ENCODE data around the gene DIDO1. TPM values are rescaled to one million over a fixed set of nuclear protein-coding genes. Genes with fewer than 3 reads are reported as not detected.

The DIDO1 gene
- total and polyA plus RNA-seq, 2 of the 13 experiments (the other 11 are each of a cell fraction or from before 2014, with no cell fraction given) = 75.0 to 75.1 TPM

DNA sequence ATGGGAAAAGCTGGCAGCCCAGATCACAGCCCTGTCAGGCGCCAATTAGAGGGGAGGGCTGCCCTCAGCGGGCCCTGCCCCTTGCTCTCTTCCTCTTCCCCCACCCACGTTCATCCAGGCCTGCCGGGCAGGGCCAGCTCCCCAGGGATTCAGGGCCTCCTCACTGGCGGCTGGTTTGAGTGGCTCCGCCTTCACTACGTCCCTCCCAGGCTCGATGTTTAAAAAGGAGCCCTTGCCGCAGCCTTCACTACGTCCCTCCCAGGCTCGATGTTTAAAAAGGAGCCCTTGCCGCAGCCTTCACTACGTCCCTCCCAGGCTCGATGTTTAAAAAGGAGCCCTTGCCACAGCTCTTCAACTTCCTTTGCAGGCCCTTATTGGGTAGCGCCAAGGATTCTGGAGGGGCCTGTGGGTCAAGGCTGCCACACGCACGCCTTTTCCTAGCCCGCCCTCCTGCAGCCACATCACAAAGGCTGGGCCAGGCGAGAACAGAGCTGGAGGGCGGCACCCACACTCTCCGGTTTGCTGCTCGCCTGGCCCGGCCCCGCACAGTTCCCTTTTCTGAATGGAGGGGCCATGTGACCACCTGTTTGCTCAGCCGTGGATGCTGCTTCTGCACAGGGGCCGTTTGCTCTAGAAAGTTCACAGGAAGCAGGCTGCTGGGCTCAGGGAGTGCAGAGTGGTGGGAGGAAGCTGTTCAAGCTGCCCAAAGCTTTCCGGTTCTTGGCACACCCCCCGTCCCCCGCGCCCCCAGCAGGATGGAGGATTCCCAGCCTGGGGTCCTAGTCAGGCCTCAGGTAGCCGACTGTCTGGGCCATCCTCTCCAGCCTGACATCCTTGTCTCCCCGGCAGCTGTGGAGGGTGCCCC lies 27.8 kb upstream of the DIDO1 start (continued):
- TF ChIP-seq TEAD2 (CRISPR knock-in tag; IDR thresholded peaks at IDR 0.05) = peak; percentile 73; the same call in 1 of the 2 replicates
- no peak for TF ChIP-seq CREB1 (IDR thresholded peaks at IDR 0.05)
- TF ChIP-seq CREB1 (CRISPR knock-in tag; IDR thresholded peaks at IDR 0.05) = no peak; the same call in 1 of the 2 replicates
- TF ChIP-seq NFE2 (CRISPR knock-in tag; IDR thresholded peaks at IDR 0.05) = no peak
- 0 out of 2 replicates have a peak, but pooled peaks have one; percentile 34 for TF ChIP-seq ZZZ3 (CRISPR knock-in tag; IDR thresholded peaks at IDR 0.05; ENCODE audit: borderline replicate concordance)
- TF ChIP-seq, protein P1, sequence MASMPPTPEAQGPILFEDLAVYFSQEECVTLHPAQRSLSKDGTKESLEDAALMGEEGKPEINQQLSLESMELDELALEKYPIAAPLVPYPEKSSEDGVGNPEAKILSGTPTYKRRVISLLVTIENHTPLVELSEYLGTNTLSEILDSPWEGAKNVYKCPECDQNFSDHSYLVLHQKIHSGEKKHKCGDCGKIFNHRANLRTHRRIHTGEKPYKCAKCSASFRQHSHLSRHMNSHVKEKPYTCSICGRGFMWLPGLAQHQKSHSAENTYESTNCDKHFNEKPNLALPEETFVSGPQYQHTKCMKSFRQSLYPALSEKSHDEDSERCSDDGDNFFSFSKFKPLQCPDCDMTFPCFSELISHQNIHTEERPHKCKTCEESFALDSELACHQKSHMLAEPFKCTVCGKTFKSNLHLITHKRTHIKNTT (CRISPR knock-in tag; IDR thresholded peaks at IDR 0.05) = no peak
- TF ChIP-seq EP300 (IDR thresholded peaks at IDR 0.05; ENCODE audit: low read depth in 2 of 2, low read length in 2 of 2) = peak in 1 of 2 experiments; percentile 67; a peak in 2 of 4 replicates
- peak; percentile 45; the same call in 1 of the 2 replicates for TF ChIP-seq EP300 (CRISPR knock-in tag; IDR thresholded peaks at IDR 0.05; ENCODE audit: borderline replicate concordance)
- peak; percentile 93 for TF ChIP-seq ZNF367 (CRISPR knock-in tag; IDR thresholded peaks at IDR 0.05; ENCODE audit: borderline replicate concordance)
- TF ChIP-seq, protein P2, sequence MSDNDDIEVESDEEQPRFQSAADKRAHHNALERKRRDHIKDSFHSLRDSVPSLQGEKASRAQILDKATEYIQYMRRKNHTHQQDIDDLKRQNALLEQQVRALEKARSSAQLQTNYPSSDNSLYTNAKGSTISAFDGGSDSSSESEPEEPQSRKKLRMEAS (IDR thresholded peaks at IDR 0.05) = peak; percentile 97
- peak; percentile 93 for TF ChIP-seq ZBTB7B (CRISPR knock-in tag; IDR thresholded peaks at IDR 0.05)
- TF ChIP-seq, protein P3, sequence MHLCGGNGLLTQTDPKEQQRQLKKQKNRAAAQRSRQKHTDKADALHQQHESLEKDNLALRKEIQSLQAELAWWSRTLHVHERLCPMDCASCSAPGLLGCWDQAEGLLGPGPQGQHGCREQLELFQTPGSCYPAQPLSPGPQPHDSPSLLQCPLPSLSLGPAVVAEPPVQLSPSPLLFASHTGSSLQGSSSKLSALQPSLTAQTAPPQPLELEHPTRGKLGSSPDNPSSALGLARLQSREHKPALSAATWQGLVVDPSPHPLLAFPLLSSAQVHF (CRISPR knock-in tag; IDR thresholded peaks at IDR 0.05) = peak; percentile 84
- TF ChIP-seq U2AF2 (IDR thresholded peaks at IDR 0.05; ENCODE audit: low read depth, low read length) = 0 out of 2 replicates have a peak, but pooled peaks have one; percentile 35

Measured in HepG2 (cell line).